Neutrophil (primary cell): Measurements from ENCODE around the gene CALHM1.

Experiments
- H3K27ac ChIP-seq: fragments of 200-600 bp; sonication (generic); 2 replicates; pipeline ENCODE4 v1.5.1; 2016; ENCODE audit warnings: mild to moderate bottlenecking, moderate library complexity
- H3K27me3 ChIP-seq: fragments of 200-600 bp; sonication (generic); 2 replicates; pipeline ENCODE4 v1.6.0; 2016; ENCODE audit warnings: mild to moderate bottlenecking
- H3K36me3 ChIP-seq: fragments of 200-600 bp; sonication (generic); 2 replicates; pipeline ENCODE4 v1.5.1; 2017
- H3K4me1 ChIP-seq, 2 experiments: fragments of 200-600 bp in 1 of 2; sonication (generic) in 1 of 2; 1 replicate in 1 of 2; 2 replicates in 1 of 2; pipeline versions ENCODE4 v1.5.1 to v1.6.1; 2013 to 2016; ENCODE audit warnings: low read depth in 1 of 2, low read length in 1 of 2, mild to moderate bottlenecking in 1 of 2, moderate library complexity in 1 of 2; ENCODE audit not compliant: control insufficient read depth in 1 of 2, insufficient read depth in 1 of 2
- H3K4me3 ChIP-seq, 2 experiments: fragments of 200-600 bp in 1 of 2; sonication (generic) in 1 of 2; 1 replicate in 1 of 2; 2 replicates in 1 of 2; pipeline ENCODE4 v1.5.1; 2013 to 2016; ENCODE audit warnings: low read depth in 1 of 2, low read length in 1 of 2, mild to moderate bottlenecking in 1 of 2, moderate library complexity in 1 of 2
- H3K9me3 ChIP-seq: fragments of 200-600 bp; sonication (generic); 2 replicates; pipeline ENCODE4 v1.5.1; 2016
- TF ChIP-seq, protein P1 (sequence below): fragments of 200-600 bp; sonication (generic); IDR thresholded peaks from 2 replicates; pipeline ENCODE4 v1.5.1; 2016; ENCODE audit warnings: antibody characterized with exemption

CALHM1 gene

DNA sequence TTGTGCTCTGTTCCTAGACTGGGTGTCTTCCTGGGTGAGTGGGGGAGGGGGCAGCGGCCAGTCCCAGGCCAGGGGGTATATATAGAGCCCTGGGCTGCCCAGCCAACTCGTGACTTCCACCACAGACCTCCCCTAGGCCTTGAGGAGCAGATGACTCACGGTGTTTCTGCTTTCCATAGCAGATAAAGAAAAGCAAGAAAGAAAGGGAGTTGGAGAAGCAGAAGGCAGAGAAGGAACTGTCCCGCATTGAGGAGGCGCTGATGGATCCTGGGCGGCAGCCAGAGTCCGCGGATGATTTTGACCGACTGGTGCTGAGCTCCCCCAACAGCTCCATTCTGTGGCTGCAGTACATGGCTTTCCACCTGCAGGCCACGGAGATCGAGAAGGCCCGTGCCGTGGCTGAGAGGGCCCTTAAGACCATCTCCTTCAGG lies 16.7 kb downstream of the CALHM1 start:
- no peaks in the 10 kb centered on the region for H3K9me3 ChIP-seq
- H3K36me3 ChIP-seq: peaks cover 88% of the 10 kb centered on the region
- no peaks in the 10 kb centered on the region for H3K27me3 ChIP-seq
- no peak overlapping the region for H3K4me3 ChIP-seq
- no peaks in the 10 kb centered on the region for H3K4me1 ChIP-seq
- TF ChIP-seq, protein P1, sequence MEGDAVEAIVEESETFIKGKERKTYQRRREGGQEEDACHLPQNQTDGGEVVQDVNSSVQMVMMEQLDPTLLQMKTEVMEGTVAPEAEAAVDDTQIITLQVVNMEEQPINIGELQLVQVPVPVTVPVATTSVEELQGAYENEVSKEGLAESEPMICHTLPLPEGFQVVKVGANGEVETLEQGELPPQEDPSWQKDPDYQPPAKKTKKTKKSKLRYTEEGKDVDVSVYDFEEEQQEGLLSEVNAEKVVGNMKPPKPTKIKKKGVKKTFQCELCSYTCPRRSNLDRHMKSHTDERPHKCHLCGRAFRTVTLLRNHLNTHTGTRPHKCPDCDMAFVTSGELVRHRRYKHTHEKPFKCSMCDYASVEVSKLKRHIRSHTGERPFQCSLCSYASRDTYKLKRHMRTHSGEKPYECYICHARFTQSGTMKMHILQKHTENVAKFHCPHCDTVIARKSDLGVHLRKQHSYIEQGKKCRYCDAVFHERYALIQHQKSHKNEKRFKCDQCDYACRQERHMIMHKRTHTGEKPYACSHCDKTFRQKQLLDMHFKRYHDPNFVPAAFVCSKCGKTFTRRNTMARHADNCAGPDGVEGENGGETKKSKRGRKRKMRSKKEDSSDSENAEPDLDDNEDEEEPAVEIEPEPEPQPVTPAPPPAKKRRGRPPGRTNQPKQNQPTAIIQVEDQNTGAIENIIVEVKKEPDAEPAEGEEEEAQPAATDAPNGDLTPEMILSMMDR: no peak
- H3K27ac ChIP-seq: no peak overlapping the region

- Histone ChIP-seq H3K27me3 (no peaks in the 10 kb centered on the region), H3K4me1 (no peaks in the 10 kb centered on the region), H3K4me3 (no peak overlapping the region), H3K27ac (no peak overlapping the region), H3K9me3 (no peaks in the 10 kb centered on the region), H3K36me3 (peaks cover 88% of the 10 kb centered on the region)
- TF ChIP-seq, protein P1: no peak
These were observed 17.1 kb downstream of the CALHM1 start for GRCh38 chr10:103441611-103442010.

GRCh38 chr10:103441206-103441605 lies 17.5 kb downstream of the CALHM1 start:
- Histone ChIP-seq H3K4me3 (no peak overlapping the region), H3K36me3 (peaks cover 88% of the 10 kb centered on the region), H3K4me1 (no peaks in the 10 kb centered on the region), H3K9me3 (no peaks in the 10 kb centered on the region), H3K27ac (no peak overlapping the region), H3K27me3 (no peaks in the 10 kb centered on the region)
- TF ChIP-seq, protein P1: no peak

DNA sequence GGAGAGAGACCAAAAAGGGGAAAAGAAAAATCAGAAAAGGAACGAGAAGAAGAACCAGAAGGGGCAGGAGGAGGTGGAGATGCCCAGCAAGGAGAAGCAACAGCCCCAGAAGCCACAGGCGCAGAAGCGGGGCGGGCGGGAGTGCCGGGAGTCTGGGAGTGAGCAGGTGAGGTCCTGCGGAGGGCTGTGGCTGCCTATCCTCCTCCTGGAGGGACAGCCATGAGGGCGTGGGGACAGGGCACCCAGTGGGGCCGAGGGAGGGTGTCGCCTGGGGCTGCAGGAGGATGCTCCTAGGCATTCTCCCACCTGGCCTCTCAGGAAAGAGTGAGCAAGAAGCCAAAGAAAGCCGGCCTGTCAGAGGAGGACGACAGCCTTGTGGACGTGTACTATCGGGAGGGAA lies 18.3 kb downstream of the CALHM1 start:
- Histone ChIP-seq H3K9me3 (no peaks in the 10 kb centered on the region), H3K4me3 (no peak overlapping the region), H3K27me3 (no peaks in the 10 kb centered on the region), H3K27ac (no peak overlapping the region), H3K4me1 (no peaks in the 10 kb centered on the region), H3K36me3 (peaks cover 81% of the 10 kb centered on the region)
- TF ChIP-seq, protein P1: no peak

DNA sequence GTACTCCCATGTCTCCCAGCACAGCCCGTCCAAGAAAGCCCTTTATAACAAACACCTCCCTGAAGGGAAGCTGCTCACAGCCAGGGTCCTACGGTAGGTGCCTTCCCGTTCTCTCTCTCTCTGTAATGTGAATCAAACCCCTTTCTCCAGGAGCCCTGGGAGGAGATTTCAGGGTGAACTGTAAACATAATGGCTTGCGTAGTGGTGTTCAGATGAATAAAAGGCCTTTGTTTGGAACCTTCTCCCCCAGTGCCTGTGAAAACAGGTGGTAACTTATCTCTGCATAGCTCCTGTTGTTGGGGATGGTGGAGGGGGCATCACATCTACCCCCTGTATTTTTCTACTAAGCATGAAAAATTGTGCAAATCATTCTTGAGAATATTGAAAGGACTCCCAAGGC lies 18.9 kb downstream of the CALHM1 start:
- Histone ChIP-seq H3K9me3 (no peaks in the 10 kb centered on the region), H3K36me3 (peaks cover 74% of the 10 kb centered on the region), H3K4me3 (no peak overlapping the region), H3K27me3 (no peaks in the 10 kb centered on the region), H3K4me1 (no peaks in the 10 kb centered on the region), H3K27ac (no peak overlapping the region)
- TF ChIP-seq, protein P1: no peak

GRCh38 chr10:103433858-103434257 lies 24.8 kb downstream of the CALHM1 start:
- TF ChIP-seq, protein P1: no peak
- no peaks in the 10 kb centered on the region for H3K27me3 ChIP-seq
- H3K36me3 ChIP-seq: peaks cover 16% of the 10 kb centered on the region
- H3K27ac ChIP-seq: no peak overlapping the region
- H3K9me3 ChIP-seq: no peaks in the 10 kb centered on the region
- no peak overlapping the region for H3K4me3 ChIP-seq
- peaks cover 18 to 28% of the 10 kb centered on the region in 2 experiments for H3K4me1 ChIP-seq
